ENCODE measurements around the gene DTX2.
"Not testable (repeated sequence)": the region's sequence is repeated elsewhere in the genome, so short reads cannot be mapped to it uniquely, and the experiment has no call there.

The DTX2 gene

GRCh38 chr7:76473097-76473496 lies 11.6 kb downstream of the DTX2 start:
- not testable (repeated sequence) for H3K27ac ChIP-seq (ENCODE audit: low read depth, low read length); H3K9me2 ChIP-seq (replicated peaks; ENCODE audit: control insufficient read depth, low read length); H3K4me2 ChIP-seq (ENCODE audit: low read length); H3K27me3 ChIP-seq (ENCODE audit: control insufficient read depth, low read length); H3K79me2 ChIP-seq (ENCODE audit: control insufficient read depth, low read length); H3K4me1 ChIP-seq (ENCODE audit: control insufficient read depth, low read length); H4K20me1 ChIP-seq (ENCODE audit: control insufficient read depth, insufficient read depth, low read depth, low read length); H3K9me3 ChIP-seq (ENCODE audit: control insufficient read depth, insufficient read depth, low read length); H3F3A ChIP-seq (ENCODE audit: control insufficient read depth, insufficient read depth); H3K4me3 ChIP-seq (ENCODE audit: low read length); H3K36me3 ChIP-seq (ENCODE audit: control insufficient read depth, low read length)

GRCh38 chr7:76476280-76476679 lies 14.8 kb downstream of the DTX2 start:
- H3K79me2 ChIP-seq (ENCODE audit: control insufficient read depth, low read length); H3K27me3 ChIP-seq (ENCODE audit: control insufficient read depth, low read length); H3K4me1 ChIP-seq (ENCODE audit: control insufficient read depth, low read length); H3F3A ChIP-seq (ENCODE audit: control insufficient read depth, insufficient read depth); H3K9me2 ChIP-seq (replicated peaks; ENCODE audit: control insufficient read depth, low read length); H4K20me1 ChIP-seq (ENCODE audit: control insufficient read depth, insufficient read depth, low read depth, low read length); H3K36me3 ChIP-seq (ENCODE audit: control insufficient read depth, low read length); H3K27ac ChIP-seq (ENCODE audit: low read depth, low read length); H3K4me2 ChIP-seq (ENCODE audit: low read length); H3K9me3 ChIP-seq (ENCODE audit: control insufficient read depth, insufficient read depth, low read length); H3K4me3 ChIP-seq (ENCODE audit: low read length): not testable (repeated sequence)

GRCh38 chr7:76476742-76477474 lies 15.4 kb downstream of the DTX2 start:
- not testable (repeated sequence) for H3K9me3 ChIP-seq (ENCODE audit: control insufficient read depth, insufficient read depth, low read length); H4K20me1 ChIP-seq (ENCODE audit: control insufficient read depth, insufficient read depth, low read depth, low read length); H3K27me3 ChIP-seq (ENCODE audit: control insufficient read depth, low read length); H3K4me1 ChIP-seq (ENCODE audit: control insufficient read depth, low read length); H3K9me2 ChIP-seq (replicated peaks; ENCODE audit: control insufficient read depth, low read length); H3K4me2 ChIP-seq (ENCODE audit: low read length); H3K36me3 ChIP-seq (ENCODE audit: control insufficient read depth, low read length); H3K27ac ChIP-seq (ENCODE audit: low read depth, low read length); H3K79me2 ChIP-seq (ENCODE audit: control insufficient read depth, low read length); H3K4me3 ChIP-seq (ENCODE audit: low read length); H3F3A ChIP-seq (ENCODE audit: control insufficient read depth, insufficient read depth)

DNA sequence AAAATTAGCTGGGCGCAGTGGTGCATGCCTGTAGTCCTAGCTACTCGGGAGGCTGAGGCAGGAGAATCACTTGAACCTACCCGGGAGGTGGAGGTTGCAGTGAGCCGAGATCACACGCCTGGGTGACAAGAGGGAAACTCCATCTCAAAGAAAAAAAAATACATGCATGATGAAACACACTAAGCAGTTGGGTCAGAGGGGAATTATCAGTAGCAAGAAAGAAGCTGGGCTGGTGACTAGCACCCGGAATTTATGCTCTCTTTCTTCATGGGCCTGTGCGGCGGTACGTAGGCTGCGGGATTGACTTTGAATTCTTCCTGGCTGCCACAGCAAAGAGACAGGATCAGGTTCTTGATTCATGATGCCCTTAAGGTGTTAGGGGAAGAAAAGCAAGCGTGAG lies 18.1 kb downstream of the DTX2 start:
- not testable (repeated sequence) for H3K4me1 ChIP-seq (ENCODE audit: control insufficient read depth, low read length); H3K9me2 ChIP-seq (replicated peaks; ENCODE audit: control insufficient read depth, low read length); H3K9me3 ChIP-seq (ENCODE audit: control insufficient read depth, insufficient read depth, low read length); H3K4me3 ChIP-seq (ENCODE audit: low read length); H3F3A ChIP-seq (ENCODE audit: control insufficient read depth, insufficient read depth); H3K27ac ChIP-seq (ENCODE audit: low read depth, low read length); H3K4me2 ChIP-seq (ENCODE audit: low read length); H4K20me1 ChIP-seq (ENCODE audit: control insufficient read depth, insufficient read depth, low read depth, low read length); H3K79me2 ChIP-seq (ENCODE audit: control insufficient read depth, low read length); H3K27me3 ChIP-seq (ENCODE audit: control insufficient read depth, low read length); H3K36me3 ChIP-seq (ENCODE audit: control insufficient read depth, low read length)

DNA sequence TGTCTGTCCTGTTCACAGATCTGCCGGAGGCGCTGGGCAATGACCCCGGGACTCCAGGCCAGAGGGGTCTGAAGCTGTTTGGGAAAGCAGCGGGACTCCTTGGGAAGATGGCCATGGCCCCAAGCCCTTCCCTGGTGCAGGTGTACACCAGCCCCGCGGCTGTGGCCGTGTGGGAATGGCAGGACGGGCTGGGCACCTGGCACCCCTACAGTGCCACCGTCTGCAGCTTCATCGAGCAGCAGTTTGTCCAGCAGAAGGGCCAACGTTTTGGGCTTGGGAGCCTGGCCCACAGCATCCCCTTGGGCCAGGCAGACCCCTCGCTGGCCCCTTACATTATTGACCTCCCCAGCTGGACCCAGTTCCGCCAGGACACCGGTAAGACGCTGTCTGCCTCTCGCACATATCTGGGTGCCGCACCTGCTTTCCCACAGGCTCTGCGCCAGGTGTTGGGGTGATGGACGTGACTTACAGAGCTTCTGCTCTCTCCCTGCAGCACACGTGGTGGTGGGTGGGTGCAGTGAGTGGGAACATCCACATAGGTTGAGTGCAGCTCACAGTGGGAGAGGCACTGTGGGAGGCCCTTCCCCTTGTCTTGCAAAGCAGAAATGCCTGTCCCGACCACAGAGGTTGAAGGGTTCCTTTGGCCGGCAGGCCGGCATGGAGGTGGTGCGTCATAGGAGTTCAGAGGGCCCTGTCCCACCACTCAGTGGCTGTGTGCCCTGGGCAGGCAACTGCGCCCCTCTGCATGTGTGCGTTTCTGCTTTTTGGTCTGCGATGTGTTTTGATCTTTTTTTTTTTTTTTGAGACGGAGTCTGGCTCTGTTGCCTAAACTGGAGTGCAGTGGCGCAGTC lies 19.1 kb downstream of the DTX2 start:
- H3K9me3 ChIP-seq (ENCODE audit: control insufficient read depth, insufficient read depth, low read length); H3F3A ChIP-seq (ENCODE audit: control insufficient read depth, insufficient read depth); H3K4me1 ChIP-seq (ENCODE audit: control insufficient read depth, low read length); H3K36me3 ChIP-seq (ENCODE audit: control insufficient read depth, low read length); H3K27me3 ChIP-seq (ENCODE audit: control insufficient read depth, low read length); H3K79me2 ChIP-seq (ENCODE audit: control insufficient read depth, low read length); H3K4me3 ChIP-seq (ENCODE audit: low read length); H4K20me1 ChIP-seq (ENCODE audit: control insufficient read depth, insufficient read depth, low read depth, low read length); H3K4me2 ChIP-seq (ENCODE audit: low read length); H3K27ac ChIP-seq (ENCODE audit: low read depth, low read length); H3K9me2 ChIP-seq (replicated peaks; ENCODE audit: control insufficient read depth, low read length): not testable (repeated sequence)

DNA sequence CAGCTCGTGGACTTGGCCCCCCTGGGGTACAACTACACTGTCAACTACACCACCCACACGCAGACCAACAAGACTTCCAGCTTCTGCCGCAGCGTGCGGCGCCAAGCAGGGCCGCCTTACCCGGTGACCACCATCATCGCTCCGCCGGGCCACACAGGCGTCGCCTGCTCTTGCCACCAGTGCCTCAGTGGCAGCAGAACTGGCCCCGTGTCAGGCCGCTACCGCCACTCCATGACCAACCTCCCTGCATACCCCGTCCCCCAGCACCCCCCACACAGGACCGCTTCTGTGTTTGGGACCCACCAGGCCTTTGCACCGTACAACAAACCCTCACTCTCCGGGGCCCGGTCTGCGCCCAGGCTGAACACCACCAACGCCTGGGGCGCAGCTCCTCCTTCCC lies 21.2 kb downstream of the DTX2 start:
- not testable (repeated sequence) for H3K79me2 ChIP-seq (ENCODE audit: control insufficient read depth, low read length); H3F3A ChIP-seq (ENCODE audit: control insufficient read depth, insufficient read depth); H4K20me1 ChIP-seq (ENCODE audit: control insufficient read depth, insufficient read depth, low read depth, low read length); H3K9me3 ChIP-seq (ENCODE audit: control insufficient read depth, insufficient read depth, low read length); H3K4me1 ChIP-seq (ENCODE audit: control insufficient read depth, low read length); H3K4me2 ChIP-seq (ENCODE audit: low read length); H3K9me2 ChIP-seq (replicated peaks; ENCODE audit: control insufficient read depth, low read length); H3K27me3 ChIP-seq (ENCODE audit: control insufficient read depth, low read length); H3K36me3 ChIP-seq (ENCODE audit: control insufficient read depth, low read length); H3K27ac ChIP-seq (ENCODE audit: low read depth, low read length); H3K4me3 ChIP-seq (ENCODE audit: low read length)

GRCh38 chr7:76483081-76483480 lies 21.6 kb downstream of the DTX2 start:
- not testable (repeated sequence) for H3F3A ChIP-seq (ENCODE audit: control insufficient read depth, insufficient read depth); H3K4me2 ChIP-seq (ENCODE audit: low read length); H3K4me3 ChIP-seq (ENCODE audit: low read length); H3K9me2 ChIP-seq (replicated peaks; ENCODE audit: control insufficient read depth, low read length); H4K20me1 ChIP-seq (ENCODE audit: control insufficient read depth, insufficient read depth, low read depth, low read length); H3K9me3 ChIP-seq (ENCODE audit: control insufficient read depth, insufficient read depth, low read length); H3K79me2 ChIP-seq (ENCODE audit: control insufficient read depth, low read length); H3K36me3 ChIP-seq (ENCODE audit: control insufficient read depth, low read length); H3K4me1 ChIP-seq (ENCODE audit: control insufficient read depth, low read length); H3K27me3 ChIP-seq (ENCODE audit: control insufficient read depth, low read length); H3K27ac ChIP-seq (ENCODE audit: low read depth, low read length)

DNA sequence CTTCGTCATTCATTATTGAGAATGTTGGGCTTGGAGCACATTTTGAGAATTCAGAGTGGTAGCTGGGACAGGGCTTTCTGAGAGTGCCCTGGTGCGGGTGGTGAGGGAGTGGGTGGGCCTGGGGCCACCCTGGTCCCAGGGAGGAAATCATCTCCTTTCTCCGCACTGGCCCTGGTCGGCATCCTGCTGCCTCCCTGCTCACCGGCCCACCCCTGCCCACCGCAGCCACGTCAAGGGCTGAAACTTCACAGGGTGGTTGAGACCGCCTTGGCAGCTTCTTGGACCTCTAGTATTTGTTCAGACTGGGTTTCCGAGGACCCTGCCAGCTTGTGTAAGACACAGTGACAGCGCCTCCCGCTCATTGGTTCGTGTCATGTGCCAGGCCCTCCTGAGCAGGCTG lies 22.9 kb downstream of the DTX2 start:
- H3K4me3 ChIP-seq (ENCODE audit: low read length); H3K4me1 ChIP-seq (ENCODE audit: control insufficient read depth, low read length); H3K27me3 ChIP-seq (ENCODE audit: control insufficient read depth, low read length); H3K27ac ChIP-seq (ENCODE audit: low read depth, low read length); H3K79me2 ChIP-seq (ENCODE audit: control insufficient read depth, low read length); H3F3A ChIP-seq (ENCODE audit: control insufficient read depth, insufficient read depth); H3K4me2 ChIP-seq (ENCODE audit: low read length); H3K9me3 ChIP-seq (ENCODE audit: control insufficient read depth, insufficient read depth, low read length); H3K9me2 ChIP-seq (replicated peaks; ENCODE audit: control insufficient read depth, low read length); H4K20me1 ChIP-seq (ENCODE audit: control insufficient read depth, insufficient read depth, low read depth, low read length); H3K36me3 ChIP-seq (ENCODE audit: control insufficient read depth, low read length): not testable (repeated sequence)
